A673 (cell line): ENCODE data around the gene BEST4.

ENCODE experiments used
- CTCF ChIP-seq: fragments of 300-800, 200-600 bp; sonication (generic); conservative IDR thresholded peaks from 2 replicates; pipeline ENCODE4 v1.5.1; 2017; ENCODE audit warnings: low read depth, mild to moderate bottlenecking, antibody characterized with exemption, low read length, moderate library complexity, mixed read lengths
- EZH2 ChIP-seq: fragments of 200-600 bp; sonication (generic); IDR thresholded peaks from 2 replicates; pipeline ENCODE4 v1.6.1; 2017; ENCODE audit warnings: borderline replicate concordance, low read depth, mild to moderate bottlenecking, mixed read lengths, antibody characterized with exemption, low read length; ENCODE audit not compliant: poor library complexity, severe bottlenecking

GRCh38 chr1:44806025-44806703 lies 18.2 kb upstream of the BEST4 start:
- no peak; the same call in 1 of the 2 replicates for TF ChIP-seq CTCF
- TF ChIP-seq EZH2: no peak
